Measurements from ENCODE around the gene SLC15A1.

DNA sequence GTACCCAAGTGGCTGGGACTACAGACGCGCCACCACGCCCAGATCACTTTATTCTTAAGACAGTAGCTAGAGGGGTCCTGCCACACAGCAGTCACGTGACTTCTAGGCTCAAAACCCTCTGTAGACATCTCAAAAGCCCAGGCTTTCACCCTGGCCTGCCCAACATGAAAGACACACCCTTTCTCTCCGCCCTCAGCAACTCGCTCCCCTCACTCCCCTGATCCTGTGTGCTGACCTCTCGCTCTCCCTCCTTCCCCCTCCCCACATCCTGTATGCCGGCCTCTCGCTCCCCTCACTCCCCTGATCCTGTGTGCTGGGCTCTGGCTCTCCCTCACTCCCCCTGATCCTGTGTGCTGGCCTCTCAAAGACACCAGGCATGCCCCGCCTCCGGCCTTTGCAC is 77.4 kb downstream of the SLC15A1 start:
- TF ChIP-seq, protein P1, sequence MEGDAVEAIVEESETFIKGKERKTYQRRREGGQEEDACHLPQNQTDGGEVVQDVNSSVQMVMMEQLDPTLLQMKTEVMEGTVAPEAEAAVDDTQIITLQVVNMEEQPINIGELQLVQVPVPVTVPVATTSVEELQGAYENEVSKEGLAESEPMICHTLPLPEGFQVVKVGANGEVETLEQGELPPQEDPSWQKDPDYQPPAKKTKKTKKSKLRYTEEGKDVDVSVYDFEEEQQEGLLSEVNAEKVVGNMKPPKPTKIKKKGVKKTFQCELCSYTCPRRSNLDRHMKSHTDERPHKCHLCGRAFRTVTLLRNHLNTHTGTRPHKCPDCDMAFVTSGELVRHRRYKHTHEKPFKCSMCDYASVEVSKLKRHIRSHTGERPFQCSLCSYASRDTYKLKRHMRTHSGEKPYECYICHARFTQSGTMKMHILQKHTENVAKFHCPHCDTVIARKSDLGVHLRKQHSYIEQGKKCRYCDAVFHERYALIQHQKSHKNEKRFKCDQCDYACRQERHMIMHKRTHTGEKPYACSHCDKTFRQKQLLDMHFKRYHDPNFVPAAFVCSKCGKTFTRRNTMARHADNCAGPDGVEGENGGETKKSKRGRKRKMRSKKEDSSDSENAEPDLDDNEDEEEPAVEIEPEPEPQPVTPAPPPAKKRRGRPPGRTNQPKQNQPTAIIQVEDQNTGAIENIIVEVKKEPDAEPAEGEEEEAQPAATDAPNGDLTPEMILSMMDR (conservative IDR thresholded peaks at IDR 0.05; ENCODE audit: low read length): no peak
- TF ChIP-seq EZH2phosphoT487 (IDR thresholded peaks at IDR 0.05; ENCODE audit: borderline replicate concordance, low read depth, low read length): no peak

Data from OCI-LY7 (cell line).